Activated CD8-positive, alpha-beta memory T cell treated with anti-CD3 and anti-CD28 coated beads for 4 hours (primary cell): ENCODE measurements around the gene CNOT6L.
A peak's percentile ranks its signal among the peaks of the same experiment; 100 is the strongest.

Experiments used
- DNase-seq, 2 donors: peaks; one replicate each; pipeline ENCODE4 v3.0.0-alpha.2; 2020; ENCODE audit warnings: low read depth in 2 of 2

CNOT6L gene

DNA sequence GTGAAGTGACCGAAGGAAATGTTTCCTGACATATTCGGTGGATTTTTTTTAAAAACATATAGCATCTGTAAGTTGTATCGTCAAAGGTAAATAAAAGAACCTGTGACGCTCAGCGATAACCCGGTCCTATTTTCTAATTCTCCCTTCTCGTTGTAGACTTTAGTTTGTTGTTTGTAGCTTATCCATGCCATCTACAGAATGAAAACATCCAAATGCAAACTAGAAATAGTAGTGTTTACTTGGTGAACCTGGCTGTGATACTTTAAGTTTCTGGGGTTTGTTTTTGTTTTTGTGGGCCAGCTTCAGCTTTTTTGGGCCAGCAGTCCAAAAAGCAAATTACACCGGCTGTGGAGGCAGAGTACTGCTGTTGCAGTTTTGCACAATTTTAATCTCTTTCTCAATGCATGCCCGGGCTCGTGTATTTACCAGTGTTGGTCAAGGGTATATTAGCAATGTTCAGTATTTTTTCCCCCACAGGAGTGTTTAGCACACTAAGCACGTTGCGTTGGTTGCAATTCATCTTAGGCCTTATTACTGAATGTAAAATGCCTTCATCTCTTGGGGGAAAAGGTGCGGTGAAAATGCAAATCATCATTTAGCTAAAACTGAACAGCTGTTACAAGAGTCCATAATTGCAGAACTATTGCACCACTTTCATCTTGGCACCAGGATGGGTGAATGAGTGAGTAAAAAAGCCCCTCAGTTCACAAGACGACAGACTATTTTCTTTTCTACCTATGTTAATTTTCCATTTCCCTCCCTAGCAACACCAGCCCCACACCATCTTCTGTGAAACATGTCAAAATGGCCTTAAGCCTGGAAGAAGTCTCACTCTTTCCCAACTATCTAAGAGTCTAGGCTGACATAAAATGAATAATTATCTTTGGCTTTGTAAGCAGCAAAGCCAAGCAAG is 1.7 kb upstream of the CNOT6L start:
- no peak for DNase-seq

DNA sequence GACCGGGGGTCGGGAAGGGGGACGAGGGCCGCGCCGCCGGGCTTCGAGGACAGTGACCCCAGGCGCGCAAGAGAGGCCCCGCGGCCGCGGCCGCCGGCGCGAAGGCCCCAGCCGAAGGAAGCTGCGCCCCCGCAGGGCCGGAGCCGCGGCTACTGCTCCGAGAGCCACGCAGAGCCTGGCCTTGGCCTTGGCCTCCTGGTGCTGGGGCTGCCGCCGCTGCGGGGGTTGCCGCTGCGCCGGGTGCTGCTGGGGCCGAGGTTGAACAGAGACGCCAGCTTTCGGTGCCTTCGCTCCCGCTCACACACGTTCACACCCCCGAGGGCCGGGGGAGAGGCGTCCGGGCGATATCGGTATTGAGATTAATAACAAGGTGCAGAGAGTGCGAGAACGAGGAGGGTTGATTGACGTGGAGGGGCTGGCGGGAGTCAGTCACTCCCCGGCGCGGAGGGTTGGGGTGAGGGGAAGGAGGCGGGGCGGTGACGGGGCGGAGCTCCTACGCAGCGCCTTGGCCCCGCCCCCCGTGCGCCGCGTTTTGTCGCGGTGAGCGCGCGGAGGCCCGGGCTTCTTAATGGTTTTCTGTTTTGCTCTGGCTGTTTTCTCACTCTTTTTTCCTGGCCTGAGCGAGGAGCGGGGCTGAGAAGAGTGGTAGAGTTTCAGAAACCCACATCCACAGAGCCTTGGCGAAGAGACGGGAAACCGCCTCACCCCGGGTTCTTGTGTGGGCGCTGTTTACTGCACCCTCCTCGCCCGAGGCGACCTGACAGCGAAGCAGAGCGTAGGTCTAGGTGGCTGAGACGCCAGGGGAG is 878 bp upstream of the CNOT6L start:
- peak; percentile 88 to 90 for DNase-seq

DNA sequence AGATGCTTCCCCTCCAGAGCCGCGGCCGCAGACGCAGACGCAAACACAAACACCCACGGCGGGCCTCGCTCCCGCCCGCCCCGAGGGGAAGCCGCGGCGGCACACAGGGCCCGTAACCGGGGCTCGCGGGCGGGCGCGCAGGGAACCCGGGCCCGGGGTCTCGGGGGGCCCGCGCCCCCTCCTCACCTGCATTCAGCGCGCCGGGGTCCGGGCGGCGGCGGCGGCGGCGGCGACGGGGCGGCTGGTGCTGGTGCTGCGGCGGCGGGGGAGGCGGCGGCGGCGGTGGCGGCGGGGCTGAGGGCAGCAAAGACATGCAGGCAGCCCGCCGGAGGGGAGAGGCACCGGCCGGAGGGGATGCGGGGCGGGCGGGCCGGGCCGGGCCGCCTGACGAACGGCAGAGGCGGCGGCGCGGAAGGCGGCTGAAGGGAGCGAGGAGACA is 255 bp upstream of the CNOT6L start:
- no peak for DNase-seq

DNA sequence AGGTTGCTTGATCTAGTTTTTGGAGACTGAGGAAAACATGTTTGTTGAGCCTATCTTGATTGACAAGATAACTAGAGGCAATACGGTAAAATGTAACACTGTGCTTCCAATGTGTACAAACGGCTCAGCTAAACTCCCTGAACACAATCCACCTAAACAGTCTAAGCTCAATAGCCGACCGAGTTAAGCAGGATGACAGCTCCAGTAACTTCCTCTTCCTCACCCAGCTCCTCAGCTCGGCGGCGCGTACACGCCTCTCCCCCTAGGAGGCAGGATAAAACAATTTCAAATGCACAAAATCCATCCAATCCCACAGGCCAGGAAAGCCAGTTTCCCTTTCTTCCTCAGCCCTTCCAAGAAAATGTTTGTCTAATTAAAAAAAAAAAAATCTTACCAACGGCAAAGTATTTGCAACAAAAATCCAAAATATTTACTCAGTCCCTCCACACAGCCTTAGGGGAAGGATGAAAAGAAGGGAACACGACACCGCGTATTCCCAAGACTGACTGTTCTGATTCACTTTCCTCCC is 1.0 kb downstream of the CNOT6L start:
- peak in 1 of 2 donors; percentile 7 for DNase-seq

DNA sequence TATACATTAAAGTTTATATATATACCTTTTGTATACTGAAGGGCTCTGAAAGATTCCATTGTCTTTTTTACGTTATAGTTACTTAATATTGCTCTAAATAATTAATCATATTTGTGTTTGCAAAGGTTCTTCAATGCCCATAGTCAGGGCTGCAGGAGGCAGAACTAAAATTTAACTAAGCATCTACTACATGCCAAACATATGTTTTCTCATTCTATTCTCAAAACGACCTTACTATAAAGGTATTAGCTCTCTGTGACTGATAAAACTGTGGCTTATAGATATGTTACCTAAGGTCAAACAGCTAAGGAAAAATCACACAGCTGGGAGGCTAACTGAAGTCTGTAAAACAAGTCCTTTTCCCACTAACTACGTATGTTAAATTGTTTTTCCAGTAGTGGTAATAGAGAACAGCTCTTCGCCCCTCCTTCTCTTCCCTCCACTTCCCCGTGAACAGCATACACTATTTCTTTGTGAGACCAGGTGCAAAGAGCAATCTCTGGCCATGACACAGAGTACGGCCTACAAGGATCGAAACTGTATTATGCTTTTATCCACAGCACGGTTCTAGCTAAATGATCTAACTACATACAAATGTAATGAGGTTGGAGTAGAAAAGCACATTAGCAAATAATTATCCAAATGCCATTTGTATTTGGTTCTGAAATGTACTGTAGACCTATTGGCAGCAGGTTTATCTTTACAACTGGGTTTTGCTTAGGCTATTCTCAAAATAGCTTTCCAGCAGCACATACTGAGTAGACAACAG is 1.7 kb downstream of the CNOT6L start:
- DNase-seq, result no peak

DNA sequence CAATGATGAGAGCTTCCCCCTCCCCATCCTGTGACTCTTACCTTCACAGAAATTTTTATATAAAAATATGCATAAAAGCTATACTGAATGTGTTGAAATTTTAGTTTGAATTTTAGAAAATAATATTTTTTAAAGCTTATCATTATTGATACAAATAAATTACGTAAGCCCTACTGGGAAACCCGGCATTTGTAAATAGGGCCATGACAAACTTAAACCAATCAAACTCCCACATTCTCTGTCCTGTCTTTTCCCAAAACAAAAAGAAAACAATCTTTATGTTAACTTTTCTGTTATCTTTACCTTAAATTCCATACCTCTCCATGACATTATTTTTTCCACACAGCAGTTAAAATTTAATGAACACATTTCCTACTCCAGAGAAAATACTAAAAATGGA is 2.6 kb downstream of the CNOT6L start:
- no peak for DNase-seq

DNA sequence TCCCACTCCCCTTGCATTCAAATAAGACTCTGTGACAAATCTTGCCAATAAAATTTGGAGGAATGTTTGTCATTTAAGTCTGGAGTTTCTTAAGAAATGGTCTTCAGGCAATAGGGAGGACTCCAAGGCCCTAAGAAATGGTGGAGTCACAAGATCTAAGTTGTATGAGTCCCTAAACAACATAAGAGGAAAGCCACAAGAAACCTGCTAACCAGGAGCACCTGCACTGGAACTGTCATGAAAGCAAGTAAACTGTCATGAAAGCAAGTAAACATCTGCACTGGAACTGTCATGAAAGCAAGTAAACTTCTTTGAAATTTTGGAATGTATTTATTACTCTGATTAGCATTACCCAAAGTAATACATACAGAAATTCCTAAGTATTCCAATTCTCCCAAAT is 3.5 kb downstream of the CNOT6L start:
- DNase-seq, result no peak

DNA sequence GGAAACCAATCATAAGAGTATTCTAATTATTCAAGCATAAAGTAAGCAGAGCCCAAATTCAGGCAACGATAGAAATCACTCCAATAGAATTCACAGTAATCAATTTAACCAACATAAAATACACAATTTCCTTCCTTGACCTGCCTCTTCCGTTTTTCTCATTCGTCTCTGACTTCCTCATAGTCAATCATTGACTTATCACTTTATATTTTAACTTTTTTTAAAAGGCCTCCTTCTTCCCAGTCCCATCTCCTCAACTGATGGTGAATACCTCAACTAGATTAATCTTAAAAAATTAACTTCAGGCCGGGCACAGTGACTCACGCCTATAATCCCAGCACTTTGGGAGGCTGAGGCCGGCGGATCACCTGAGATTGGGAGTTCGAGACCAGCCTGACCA is 13.3 kb downstream of the CNOT6L start:
- DNase-seq, result no peak

DNA sequence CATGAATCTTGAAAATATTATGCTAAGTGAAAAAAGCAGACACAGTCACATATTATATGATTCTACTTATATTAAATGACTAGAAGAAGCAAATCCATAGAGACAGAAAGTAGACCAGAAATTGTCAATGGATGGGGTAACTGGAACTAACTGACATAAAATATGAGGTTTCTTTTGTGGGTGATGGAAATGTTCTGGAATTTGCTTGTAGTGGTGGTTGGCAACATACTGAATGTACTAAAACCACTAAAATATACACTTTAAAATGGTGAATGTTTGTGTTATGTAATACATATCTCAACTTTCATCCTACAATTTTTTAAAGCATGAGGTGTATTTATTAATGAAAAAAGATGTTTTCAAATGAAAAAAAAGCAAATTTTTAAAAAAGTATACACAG is 14.7 kb downstream of the CNOT6L start:
- DNase-seq, result no peak

DNA sequence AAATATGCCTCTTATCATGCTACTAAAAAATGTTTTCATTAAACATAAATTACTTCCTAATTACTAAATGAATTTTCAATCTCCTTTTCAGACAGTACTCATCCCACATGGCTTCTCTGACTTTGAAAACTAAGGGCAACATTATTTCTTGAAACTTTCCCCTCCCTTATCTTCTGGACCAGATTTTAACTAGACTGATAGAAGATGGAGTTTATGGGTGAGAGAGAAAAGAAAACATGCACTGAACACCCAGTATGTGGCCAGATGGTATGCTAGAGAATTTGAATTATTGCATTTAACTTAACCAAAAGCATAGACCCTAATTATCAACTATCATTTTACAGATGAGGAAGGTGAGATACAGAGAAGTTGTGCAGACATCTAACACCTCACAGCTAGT is 16.8 kb downstream of the CNOT6L start:
- no peak for DNase-seq

DNA sequence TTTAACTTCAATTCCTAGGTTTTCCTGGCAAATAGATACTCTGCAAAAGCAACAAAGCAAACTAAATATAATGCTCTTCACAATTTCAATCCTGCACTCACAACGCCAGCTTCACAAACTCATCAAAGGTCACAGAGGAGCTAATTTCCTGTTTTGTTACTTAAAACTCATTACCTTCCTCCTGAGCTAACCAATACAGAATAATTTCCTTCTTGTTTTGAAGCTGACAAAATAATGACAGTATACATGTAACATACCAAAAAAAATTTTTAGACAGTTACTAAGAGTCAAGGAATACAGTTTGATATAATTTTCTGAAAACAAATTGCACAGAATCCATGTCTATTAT is 17.9 kb downstream of the CNOT6L start:
- DNase-seq, result no peak

DNA sequence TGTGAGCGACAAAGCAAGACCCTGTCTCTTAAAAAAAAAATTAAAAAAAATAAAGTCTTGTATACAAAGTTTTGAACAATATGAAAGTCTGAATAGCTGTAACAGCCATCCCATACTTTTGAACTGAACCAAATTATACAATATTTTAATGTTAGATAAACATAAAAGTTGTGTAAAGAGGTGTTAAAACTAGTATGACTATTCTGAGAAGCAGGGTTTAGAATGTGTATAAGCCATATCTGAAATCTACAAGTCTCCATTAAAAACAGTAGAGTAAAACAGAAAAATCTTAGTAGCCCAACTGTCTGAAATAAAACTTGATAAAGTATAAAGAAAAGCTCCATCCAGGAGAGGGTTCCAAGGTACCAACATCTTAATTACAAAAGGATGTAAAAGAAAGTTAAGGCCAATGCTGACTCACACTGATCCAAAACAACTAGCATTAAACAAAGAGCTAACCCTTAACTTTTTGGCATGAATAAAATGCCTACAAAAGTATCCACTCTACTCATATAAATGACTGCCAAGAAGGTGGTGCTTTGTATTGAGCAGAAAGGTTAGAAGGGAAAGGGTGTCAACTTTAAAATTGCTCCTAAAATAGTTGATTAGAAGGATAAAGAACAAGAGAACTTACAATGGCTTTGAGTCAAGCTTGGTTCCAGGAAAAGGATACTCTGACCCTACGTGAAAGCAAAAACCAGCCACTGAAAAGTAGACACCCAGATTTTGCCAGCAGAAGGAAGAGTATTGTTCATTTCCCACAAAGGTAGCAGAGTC is 18.5 kb downstream of the CNOT6L start:
- DNase-seq, result no peak

DNA sequence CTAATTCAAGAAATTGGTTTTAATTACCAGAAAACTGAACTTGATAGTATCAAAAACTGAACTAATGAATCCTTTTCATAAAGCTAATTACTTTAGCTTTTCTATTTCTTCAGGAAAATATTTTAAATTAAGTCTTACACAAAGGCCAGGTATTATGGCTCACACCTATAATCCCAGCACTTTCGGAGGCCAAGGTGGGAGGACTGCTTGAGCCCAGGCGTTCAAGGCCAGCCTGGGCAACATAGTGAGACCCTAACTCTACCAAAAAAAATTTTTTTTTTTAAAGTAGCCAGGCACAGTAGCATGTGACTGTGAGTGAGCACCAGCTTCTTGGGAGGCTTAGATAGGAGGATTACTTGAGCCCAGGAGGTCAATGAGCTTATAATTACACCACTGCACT is 19.1 kb downstream of the CNOT6L start:
- no peak for DNase-seq

DNA sequence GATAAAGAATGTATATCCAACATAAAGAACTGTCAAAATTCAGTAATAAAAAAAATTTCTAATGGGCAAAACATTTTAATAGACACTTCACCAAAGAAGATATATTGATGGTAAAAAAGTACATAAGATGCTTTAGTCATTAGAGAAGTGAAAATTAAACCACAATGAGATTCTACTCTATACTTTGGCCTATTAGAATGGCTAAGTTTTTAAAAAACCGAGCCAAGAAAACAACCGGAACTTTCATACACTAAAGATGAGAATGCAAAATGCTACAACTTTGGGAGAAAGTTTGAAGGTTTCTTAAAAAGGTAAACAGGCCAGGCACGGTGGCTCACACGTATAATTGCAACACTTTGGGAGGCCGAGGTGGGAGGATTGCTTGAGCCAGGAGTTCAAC is 20.8 kb downstream of the CNOT6L start:
- no peak for DNase-seq

DNA sequence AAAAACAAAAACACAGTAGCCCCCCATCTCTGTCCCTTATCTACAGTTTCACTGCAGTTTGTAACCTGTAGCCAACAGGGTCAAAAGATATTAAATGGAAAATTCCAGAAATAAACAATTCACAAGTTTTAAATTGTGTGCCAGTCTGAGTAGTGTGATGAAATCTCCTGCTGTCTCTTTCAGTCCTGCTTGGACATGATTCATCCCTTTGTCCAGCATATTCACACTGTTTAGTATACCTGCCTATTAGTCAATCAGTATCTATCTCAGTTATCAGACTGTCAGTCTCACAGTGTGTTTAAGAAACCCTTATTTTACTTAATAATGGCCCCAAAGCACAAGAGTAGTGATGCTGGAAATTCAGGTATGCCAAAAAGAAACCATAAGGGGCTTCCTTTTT is 21.9 kb downstream of the CNOT6L start:
- no peak for DNase-seq

DNA sequence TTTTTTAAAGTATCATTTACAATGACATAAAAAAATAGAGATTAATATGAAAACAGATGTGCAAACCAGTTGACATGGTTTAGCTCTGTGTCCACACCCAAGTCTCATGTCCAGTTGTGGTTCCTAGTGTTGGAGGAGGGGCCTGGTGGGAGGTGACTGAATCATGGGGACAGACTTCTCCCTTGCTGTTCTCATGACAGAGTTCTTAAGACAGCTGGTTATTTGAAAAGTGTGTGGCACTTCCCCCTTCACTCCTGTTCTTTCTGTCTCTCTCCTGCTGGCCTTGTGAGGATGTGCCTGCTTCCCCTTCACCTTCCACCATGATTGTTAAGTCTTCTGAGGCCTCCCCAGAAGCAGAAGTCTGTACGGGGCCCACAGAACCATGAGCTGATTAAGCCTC is 23.8 kb downstream of the CNOT6L start:
- no peak for DNase-seq

DNA sequence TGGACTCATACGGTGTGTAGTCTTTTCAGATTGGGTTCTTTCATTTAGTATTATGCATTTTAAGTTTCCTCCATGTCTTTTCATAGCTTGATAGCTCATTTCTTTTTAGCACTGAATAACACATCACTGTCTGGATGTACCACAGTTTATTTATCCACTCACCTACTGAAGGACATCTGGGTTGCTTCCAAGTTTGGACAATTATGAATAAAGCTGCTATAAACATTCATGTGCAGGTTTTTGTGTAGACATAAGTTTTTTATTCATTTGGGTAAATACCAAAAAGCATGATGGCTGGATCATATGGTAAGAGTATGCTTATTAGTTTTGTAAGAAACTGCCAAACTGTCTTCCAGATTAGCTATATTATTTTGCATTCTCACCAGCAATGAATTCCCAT is 29.0 kb downstream of the CNOT6L start:
- DNase-seq, result no peak

DNA sequence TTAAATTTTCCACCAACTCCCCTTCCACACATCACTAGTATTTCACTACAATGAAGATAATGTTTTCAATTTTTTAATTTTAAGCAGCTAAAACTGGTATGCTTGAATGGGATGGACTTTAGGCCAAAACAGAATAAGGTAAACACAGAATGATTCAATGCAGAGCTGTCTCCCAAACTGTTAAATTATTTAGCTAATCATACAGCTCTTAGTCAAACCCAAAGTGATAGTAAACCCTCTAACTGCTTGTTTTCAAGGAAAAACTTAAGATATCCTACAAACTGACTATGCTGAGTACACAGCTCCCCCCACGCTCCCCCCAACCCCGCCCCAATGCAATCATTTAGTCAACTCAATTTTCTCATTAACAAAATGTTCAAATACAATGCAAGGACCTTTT is 30.2 kb downstream of the CNOT6L start:
- no peak for DNase-seq

DNA sequence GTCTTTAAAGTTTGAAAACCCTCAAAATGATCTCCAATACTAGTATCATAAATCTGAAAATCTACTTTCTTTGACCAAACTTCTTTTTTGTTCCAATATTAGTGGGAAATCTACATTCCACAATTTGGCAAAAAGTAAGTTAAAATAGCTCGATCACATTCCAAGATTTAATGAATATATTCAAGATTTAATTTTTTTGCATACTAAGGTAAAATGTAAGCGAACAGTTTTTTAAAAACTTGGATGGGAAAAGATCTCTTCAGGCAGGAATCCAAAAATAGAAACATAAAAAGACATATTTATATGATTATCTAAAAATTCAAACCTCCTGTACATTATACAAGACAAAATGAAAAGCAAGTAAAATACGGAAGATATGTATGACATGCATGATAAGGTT is 31.2 kb downstream of the CNOT6L start:
- no peak for DNase-seq

DNA sequence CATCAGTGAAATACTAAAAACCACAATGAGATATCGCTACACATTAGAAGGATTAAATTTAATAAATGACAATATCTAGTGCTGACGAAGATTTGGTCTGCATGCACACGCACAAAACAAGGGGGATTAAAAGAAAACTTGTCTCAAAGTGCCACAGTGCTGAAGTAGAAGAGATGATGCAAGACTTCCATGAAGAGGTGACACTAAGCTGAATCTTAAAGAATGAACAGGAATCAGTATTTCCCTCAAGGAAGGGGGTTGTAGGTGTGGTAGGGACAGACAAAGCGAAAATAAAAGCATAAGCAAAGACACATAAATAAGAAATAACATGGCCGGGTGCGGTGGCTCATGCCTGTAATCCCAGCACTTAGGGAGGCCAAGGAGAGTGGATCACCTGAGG is 33.5 kb downstream of the CNOT6L start:
- DNase-seq, result no peak

DNA sequence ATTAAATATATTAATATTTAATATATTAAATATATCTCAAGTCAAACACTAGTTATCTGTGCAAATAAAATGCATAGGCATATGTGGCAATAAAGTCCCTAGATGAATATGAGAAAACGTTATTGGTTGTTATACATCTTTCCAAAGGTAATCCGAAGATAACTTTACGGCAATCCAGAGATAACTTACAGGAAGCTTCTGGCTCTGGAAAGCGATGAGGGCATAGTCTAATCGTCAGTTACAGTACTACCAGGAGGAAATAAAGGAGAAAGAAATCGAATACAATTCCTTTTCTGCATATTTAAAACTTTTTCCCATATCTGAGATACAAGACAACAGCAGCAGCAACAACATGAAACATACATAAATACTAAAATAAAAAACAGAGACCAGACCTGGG is 35.3 kb downstream of the CNOT6L start:
- DNase-seq, result no peak
